HG02973 (cell line): ENCODE measurements around the gene RANBP3L.

Source experiments
- ATAC-seq: cut with Tn5 transposase; IDR thresholded peaks from one replicate; pipeline ENCODE4 v1.9.1; 2021; ENCODE audit warnings: moderate library complexity; ENCODE audit not compliant: unreplicated experiment

RANBP3L gene

DNA sequence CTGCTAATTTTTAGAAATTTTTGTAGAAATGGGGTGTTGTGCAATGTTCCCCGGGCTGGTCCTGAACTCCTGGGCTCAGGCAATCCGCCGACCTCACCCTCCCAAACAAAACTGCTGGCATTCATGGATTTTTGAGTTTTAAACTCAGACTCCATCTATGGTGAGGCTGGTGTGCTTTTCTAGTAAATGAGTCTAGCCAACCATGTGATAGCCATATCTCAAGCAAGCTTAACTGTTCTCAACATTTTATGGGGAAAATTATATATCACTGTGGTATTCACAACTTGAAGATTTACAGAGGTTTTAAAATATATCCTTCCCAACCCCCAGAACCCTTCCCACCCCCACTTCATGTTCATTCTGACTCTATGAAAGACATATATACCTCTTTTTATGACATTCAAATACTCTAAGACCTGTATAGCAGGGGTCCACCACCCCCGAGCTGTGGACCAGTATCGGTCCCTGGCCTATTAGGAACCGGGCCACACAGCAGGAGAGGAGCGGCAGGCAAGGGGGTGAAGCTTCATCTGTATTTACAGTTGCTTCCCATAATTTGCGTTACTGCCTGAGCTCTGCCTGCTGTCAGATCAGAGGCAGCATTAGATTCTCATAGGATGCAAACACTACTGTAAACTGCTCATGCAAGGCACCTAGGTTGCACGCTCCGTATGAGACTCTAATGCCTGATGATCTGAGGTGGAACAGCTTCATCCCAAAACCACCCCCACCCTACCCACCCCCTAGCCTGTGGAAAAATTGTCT lies 55.5 kb downstream of the RANBP3L start:
- ATAC-seq: no peak

- no peak for ATAC-seq
Observed at GRCh38 chr5:36244076-36244475, 57.6 kb downstream of the RANBP3L start.

- no peak for ATAC-seq
Observed at GRCh38 chr5:36243653-36244052, 58.0 kb downstream of the RANBP3L start.

GRCh38 chr5:36242534-36243485 lies 58.9 kb downstream of the RANBP3L start:
- no peak for ATAC-seq

DNA sequence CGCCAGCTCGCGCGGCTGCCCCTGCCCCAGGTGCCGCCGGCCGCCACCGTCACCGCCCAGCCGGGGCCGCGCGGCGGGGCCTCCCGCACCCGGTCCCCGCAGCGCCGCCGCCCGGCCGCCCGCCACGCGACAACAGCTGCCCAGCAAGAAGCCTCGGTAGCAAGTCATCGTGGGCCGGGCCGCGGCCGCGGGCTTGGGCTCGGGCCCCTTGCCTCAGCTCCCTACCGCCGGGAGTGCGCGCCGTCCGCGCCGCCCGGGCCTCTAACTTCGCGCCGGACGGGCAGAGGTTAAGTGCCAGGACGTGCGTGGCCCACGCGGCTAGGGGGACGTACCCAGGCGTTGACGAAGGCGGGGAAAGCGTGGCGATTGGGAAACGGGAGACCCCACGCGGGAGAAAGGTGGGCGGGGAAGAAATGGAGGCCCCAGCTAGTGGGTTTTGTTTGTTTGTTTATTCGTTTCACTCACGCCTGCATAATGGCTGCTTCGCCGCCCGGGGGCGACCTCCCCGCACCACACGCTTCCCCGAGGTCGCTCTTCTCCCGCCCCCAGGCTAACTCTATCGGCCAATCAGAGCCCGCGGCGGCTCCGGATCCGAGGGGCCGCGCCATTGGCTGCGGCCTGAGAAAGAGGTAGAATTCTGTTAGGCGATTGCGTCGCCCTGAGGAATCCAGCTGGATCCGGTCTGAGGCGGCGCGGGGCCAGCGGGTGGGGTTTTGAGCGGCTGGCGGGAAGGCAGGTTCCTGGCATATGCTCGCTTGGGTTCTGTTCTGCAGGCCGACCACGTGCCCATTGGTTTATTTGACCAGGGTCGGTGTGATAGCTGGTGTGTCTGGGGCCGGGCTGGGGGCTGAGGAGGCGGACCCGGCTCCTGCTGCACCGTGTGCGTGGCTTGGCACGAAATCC lies 59.8 kb downstream of the RANBP3L start, which contains the start of gene NADK2:
TSS of gene NADK2 (minus strand) at position 295 of the 903 bp plus-strand sequence. CDS start at position 168, 127 bp downstream.
- peak; percentile 92 for ATAC-seq

GRCh38 chr5:36240779-36241630 lies 60.7 kb downstream of the RANBP3L start:
- ATAC-seq: peak; percentile 18

GRCh38 chr5:36239370-36240293 lies 62.1 kb downstream of the RANBP3L start:
- ATAC-seq: no peak

- ATAC-seq: no peak
Observed at GRCh38 chr5:36238502-36239295, 63.0 kb downstream of the RANBP3L start.

- no peak for ATAC-seq
Observed at GRCh38 chr5:36237751-36238150, 64.0 kb downstream of the RANBP3L start.

GRCh38 chr5:36236801-36237200 lies 64.9 kb downstream of the RANBP3L start:
- no peak for ATAC-seq

DNA sequence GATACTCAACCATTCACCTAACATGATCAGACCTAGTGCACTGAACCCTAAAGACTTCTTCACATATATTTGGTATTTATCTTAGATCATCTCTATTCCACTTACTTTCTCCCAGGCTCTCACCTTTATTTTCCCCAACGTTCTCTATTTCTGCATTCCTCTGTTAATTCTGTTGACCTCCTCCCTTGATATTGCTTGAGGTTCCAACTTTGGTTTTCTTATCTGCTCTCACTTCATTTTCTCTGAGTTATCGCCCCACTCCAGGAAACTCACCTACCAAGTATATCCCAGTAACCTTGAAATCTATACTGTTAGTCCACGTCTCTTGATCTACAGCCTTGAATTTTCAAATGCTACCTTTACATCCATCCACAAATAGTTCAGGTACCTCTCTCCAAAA lies 69.2 kb downstream of the RANBP3L start:
- ATAC-seq: no peak

GRCh38 chr5:36230151-36230790 lies 71.4 kb downstream of the RANBP3L start:
- ATAC-seq: no peak

GRCh38 chr5:36228505-36228904 lies 73.2 kb downstream of the RANBP3L start:
- ATAC-seq: no peak

DNA sequence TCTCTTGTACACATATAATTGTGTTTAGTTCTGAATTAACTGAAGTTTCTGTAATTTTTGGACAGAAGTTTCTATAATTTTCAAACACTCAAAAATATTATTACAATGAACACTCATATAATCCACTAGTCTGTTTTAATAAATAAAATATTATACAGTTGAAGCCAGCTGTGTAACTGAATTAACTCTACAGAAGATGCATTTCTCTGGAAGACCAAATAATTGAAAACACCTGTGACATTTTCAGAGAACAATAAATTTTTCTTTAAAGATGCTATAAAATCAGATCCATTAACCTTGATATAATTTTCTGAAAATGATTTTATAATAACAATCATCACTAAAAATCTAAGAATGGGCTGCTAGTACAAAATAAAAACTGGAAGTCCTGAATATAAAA lies 74.7 kb downstream of the RANBP3L start:
- ATAC-seq: no peak

GRCh38 chr5:36222620-36223019 lies 79.1 kb downstream of the RANBP3L start:
- ATAC-seq: no peak

DNA sequence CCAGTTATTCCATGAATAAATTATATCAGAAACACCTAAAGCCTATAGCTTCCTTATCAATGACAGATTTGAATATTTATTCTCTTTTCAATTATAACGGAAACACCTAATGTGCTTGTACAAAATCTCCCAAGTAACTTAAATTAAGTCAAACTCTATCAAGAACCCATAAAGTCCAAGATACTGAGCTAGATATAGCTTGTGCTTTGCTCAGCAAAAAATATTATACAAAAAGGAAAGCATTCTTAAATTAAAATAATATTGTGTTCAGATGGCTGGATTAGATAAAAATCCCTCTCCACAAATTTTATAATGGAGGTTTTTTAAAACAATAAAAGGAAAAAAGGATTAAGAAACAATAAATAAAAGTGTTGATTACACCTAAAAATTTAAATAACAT lies 83.7 kb downstream of the RANBP3L start:
- no peak for ATAC-seq

DNA sequence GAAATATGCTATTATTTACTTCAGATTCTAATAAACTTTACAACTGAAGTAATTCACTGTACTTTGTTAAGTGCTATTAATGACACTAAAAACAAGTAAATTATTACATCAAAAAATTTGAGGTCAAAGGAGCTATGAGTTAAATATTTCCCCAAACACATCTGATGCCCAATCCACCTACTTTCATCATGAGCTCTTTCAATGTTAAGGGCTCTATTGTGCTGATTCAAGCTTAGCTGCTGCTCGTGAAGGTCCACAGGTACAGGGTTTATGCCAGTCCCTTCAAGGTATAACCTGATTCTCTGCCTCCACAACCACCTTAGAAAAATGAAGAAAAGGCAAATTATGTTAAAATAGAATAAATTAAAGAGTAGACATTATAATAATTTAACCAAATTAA lies 84.1 kb downstream of the RANBP3L start:
- no peak for ATAC-seq

GRCh38 chr5:36215910-36216309 lies 85.8 kb downstream of the RANBP3L start:
- no peak for ATAC-seq
